ENCODE results near the gene NR2F6.

GRCh38 chr19:17214508-17215126 is 31.1 kb downstream of the NR2F6 start:
- TF ChIP-seq POLR2A (IDR thresholded peaks at IDR 0.05; ENCODE audit: low read length) (no peak), GATA1 (IDR thresholded peaks at IDR 0.05; ENCODE audit: low read depth, low read length) (no peak)
